LNCAP (cell line): ENCODE measurements around the gene ELFN2.

Experiments used
- CTCF ChIP-seq: fragments of 450-650 bp; IDR thresholded peaks from 2 replicates; pipeline ENCODE4 v1.5.1; 2017; ENCODE audit warnings: mild to moderate bottlenecking

Gene ELFN2

GRCh38 chr22:37402184-37402506 is 25.1 kb downstream of the ELFN2 start:
- TF ChIP-seq CTCF: no peak

GRCh38 chr22:37401401-37402183 is 25.7 kb downstream of the ELFN2 start:
- no peak for TF ChIP-seq CTCF

GRCh38 chr22:37400719-37401118 is 26.6 kb downstream of the ELFN2 start:
- no peak for TF ChIP-seq CTCF

GRCh38 chr22:37397226-37397625 is 30.1 kb downstream of the ELFN2 start:
- TF ChIP-seq CTCF: no peak

GRCh38 chr22:37396488-37397084 is 30.7 kb downstream of the ELFN2 start:
- TF ChIP-seq CTCF: no peak

- TF ChIP-seq CTCF: no peak
Observed at GRCh38 chr22:37394341-37394740, 32.9 kb downstream of the ELFN2 start.

- TF ChIP-seq CTCF: no peak
Observed at GRCh38 chr22:37393746-37394145, 33.5 kb downstream of the ELFN2 start.
